GM12878 (cell line): ENCODE measurements around the gene FAM199X.

Experiments used
- BACH1 ChIP-seq: fragments of 450-650 bp; IDR thresholded peaks from 2 replicates; pipeline ENCODE4 v1.6.1; 2017; ENCODE audit warnings: mild to moderate bottlenecking, borderline replicate concordance
- MAX ChIP-seq: IDR thresholded peaks from 2 replicates; pipeline ENCODE4 v1.6.1; 2012; ENCODE audit warnings: low read depth, low read length, improper control_type of control experiment
- MEF2B ChIP-seq: fragments of 450-650 bp; IDR thresholded peaks from 2 replicates; pipeline ENCODE4 v1.6.1; 2018; ENCODE audit warnings: mild to moderate bottlenecking, moderate library complexity; ENCODE audit not compliant: partially characterized antibody, poor library complexity, severe bottlenecking
- NBN ChIP-seq: fragments of 450-650 bp; IDR thresholded peaks from 2 replicates; pipeline ENCODE4 v1.6.1; 2016
- POLR2A ChIP-seq: IDR thresholded peaks from 2 replicates; pipeline ENCODE4 v1.6.1; 2011; ENCODE audit warnings: low read depth, mild to moderate bottlenecking, low read length
- SMC3 ChIP-seq: IDR thresholded peaks from 2 replicates; pipeline ENCODE4 v1.6.1; 2011; ENCODE audit warnings: low read length, improper control_type of control experiment, borderline replicate concordance
- STAT3 ChIP-seq: IDR thresholded peaks from 2 replicates; pipeline ENCODE4 v1.6.1; 2011; ENCODE audit warnings: low read depth, low read length, improper control_type of control experiment
- TAF1 ChIP-seq: IDR thresholded peaks from 2 replicates; pipeline ENCODE4 v1.6.1; 2011; ENCODE audit warnings: mild to moderate bottlenecking, low read depth, low read length, borderline replicate concordance
- TF ChIP-seq, protein P1 (sequence below): fragments of 450-650 bp; IDR thresholded peaks from 2 replicates; pipeline ENCODE4 v1.6.1; 2018; ENCODE audit warnings: mild to moderate bottlenecking, low read depth, moderate library complexity; ENCODE audit not compliant: partially characterized antibody
- TF ChIP-seq, protein P2 (sequence below): fragments of 450-650 bp; IDR thresholded peaks from 2 replicates; pipeline ENCODE4 v1.6.1; 2016; ENCODE audit warnings: mild to moderate bottlenecking

- TF ChIP-seq POLR2A (no peak), SMC3 (no peak), BACH1 (no peak), MAX (no peak), MEF2B (no peak), TAF1 (no peak), NBN (no peak), STAT3 (no peak)
- TF ChIP-seq, protein P1, sequence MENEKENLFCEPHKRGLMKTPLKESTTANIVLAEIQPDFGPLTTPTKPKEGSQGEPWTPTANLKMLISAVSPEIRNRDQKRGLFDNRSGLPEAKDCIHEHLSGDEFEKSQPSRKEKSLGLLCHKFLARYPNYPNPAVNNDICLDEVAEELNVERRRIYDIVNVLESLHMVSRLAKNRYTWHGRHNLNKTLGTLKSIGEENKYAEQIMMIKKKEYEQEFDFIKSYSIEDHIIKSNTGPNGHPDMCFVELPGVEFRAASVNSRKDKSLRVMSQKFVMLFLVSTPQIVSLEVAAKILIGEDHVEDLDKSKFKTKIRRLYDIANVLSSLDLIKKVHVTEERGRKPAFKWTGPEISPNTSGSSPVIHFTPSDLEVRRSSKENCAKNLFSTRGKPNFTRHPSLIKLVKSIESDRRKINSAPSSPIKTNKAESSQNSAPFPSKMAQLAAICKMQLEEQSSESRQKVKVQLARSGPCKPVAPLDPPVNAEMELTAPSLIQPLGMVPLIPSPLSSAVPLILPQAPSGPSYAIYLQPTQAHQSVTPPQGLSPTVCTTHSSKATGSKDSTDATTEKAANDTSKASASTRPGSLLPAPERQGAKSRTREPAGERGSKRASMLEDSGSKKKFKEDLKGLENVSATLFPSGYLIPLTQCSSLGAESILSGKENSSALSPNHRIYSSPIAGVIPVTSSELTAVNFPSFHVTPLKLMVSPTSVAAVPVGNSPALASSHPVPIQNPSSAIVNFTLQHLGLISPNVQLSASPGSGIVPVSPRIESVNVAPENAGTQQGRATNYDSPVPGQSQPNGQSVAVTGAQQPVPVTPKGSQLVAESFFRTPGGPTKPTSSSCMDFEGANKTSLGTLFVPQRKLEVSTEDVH, result no peak
- TF ChIP-seq, protein P2, sequence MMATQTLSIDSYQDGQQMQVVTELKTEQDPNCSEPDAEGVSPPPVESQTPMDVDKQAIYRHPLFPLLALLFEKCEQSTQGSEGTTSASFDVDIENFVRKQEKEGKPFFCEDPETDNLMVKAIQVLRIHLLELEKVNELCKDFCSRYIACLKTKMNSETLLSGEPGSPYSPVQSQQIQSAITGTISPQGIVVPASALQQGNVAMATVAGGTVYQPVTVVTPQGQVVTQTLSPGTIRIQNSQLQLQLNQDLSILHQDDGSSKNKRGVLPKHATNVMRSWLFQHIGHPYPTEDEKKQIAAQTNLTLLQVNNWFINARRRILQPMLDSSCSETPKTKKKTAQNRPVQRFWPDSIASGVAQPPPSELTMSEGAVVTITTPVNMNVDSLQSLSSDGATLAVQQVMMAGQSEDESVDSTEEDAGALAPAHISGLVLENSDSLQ, result no peak
Measured at GRCh38 chrX:104117759-104118158, 48.5 kb upstream of the FAM199X start.
